ENCODE measurements around the gene MYLK4.

MYLK4 gene

GRCh38 chr6:2775003-2775402 lies 24.3 kb upstream of the MYLK4 start:
- no peak for DNase-seq

- no peak for DNase-seq
These were observed 22.7 kb upstream of the MYLK4 start for GRCh38 chr6:2773449-2773848.

GRCh38 chr6:2772840-2773239 lies 22.1 kb upstream of the MYLK4 start:
- DNase-seq, result no peak

GRCh38 chr6:2771079-2771478 lies 20.4 kb upstream of the MYLK4 start:
- DNase-seq, result no peak

GRCh38 chr6:2770171-2770570 lies 19.4 kb upstream of the MYLK4 start:
- DNase-seq, result no peak

- DNase-seq, result no peak
These were observed 18.0 kb upstream of the MYLK4 start for GRCh38 chr6:2768696-2769095.

- DNase-seq, result no peak
These were observed 17.2 kb upstream of the MYLK4 start for GRCh38 chr6:2767657-2768524.

- DNase-seq, result no peak
These were observed 16.3 kb upstream of the MYLK4 start for GRCh38 chr6:2766767-2767656.

- no peak for DNase-seq
These were observed 15.4 kb upstream of the MYLK4 start for GRCh38 chr6:2765896-2766766.

- peak; percentile 99 for DNase-seq
These were observed 14.6 kb upstream of the MYLK4 start, which contains the start of gene WRNIP1 for GRCh38 chr6:2765166-2765895. Gene WRNIP1, plus strand, starts transcription at chr6:2765393. Its CDS starts 230 bp downstream, at chr6:2765623.

- peak; percentile 78 for DNase-seq
These were observed 14.0 kb upstream of the MYLK4 start for GRCh38 chr6:2764610-2765165.

GRCh38 chr6:2763876-2764540 lies 13.3 kb upstream of the MYLK4 start:
- no peak for DNase-seq

- no peak for DNase-seq
These were observed 12.7 kb upstream of the MYLK4 start for GRCh38 chr6:2763345-2763841.

GRCh38 chr6:2762868-2763267 lies 12.1 kb upstream of the MYLK4 start:
- peak; percentile 25 for DNase-seq

- DNase-seq, result no peak
These were observed 10.4 kb upstream of the MYLK4 start for GRCh38 chr6:2760882-2761842.

GRCh38 chr6:2758980-2759379 lies 8.3 kb upstream of the MYLK4 start:
- no peak for DNase-seq

- no peak for DNase-seq
These were observed 6.0 kb upstream of the MYLK4 start for GRCh38 chr6:2756687-2757224.

- no peak for DNase-seq
These were observed 5.5 kb upstream of the MYLK4 start for GRCh38 chr6:2756241-2756640.

- DNase-seq, result no peak
These were observed 4.7 kb upstream of the MYLK4 start for GRCh38 chr6:2755456-2755855.
